GM18508 (cell line): Measurements from ENCODE around the gene IGFBP4.
"Not testable (repeated sequence)": the region's sequence is repeated elsewhere in the genome, so short reads cannot be mapped to it uniquely, and the experiment has no call there.

Source experiments
- ATAC-seq: cut with Tn5 transposase; IDR thresholded peaks from one replicate; pipeline ENCODE4 v1.9.1; 2021; ENCODE audit warnings: moderate number of reproducible peaks; ENCODE audit not compliant: insufficient read depth, unreplicated experiment

The IGFBP4 gene

DNA sequence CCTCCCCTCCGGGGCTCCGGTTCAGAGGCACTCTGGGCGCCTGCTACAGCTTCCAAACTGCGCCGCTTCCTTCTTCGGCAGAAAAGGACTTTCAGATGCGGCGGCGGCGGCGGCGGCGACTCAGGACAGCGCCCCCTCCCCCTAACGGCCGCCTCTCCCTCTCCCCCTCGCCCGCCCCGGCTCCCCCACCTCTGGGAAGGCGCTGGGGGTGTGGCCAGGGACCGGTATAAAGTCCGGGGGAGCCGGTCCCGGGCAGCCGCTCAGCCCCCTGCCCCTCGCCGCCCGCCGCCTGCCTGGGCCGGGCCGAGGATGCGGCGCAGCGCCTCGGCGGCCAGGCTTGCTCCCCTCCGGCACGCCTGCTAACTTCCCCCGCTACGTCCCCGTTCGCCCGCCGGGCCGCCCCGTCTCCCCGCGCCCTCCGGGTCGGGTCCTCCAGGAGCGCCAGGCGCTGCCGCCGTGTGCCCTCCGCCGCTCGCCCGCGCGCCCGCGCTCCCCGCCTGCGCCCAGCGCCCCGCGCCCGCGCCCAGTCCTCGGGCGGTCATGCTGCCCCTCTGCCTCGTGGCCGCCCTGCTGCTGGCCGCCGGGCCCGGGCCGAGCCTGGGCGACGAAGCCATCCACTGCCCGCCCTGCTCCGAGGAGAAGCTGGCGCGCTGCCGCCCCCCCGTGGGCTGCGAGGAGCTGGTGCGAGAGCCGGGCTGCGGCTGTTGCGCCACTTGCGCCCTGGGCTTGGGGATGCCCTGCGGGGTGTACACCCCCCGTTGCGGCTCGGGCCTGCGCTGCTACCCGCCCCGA is at the start of gene IGFBP4:
IGFBP4 (plus strand) TSS at position 255 of the 792 bp plus-strand sequence; CDS start at position 541, 286 bp downstream.
- no peak for ATAC-seq

DNA sequence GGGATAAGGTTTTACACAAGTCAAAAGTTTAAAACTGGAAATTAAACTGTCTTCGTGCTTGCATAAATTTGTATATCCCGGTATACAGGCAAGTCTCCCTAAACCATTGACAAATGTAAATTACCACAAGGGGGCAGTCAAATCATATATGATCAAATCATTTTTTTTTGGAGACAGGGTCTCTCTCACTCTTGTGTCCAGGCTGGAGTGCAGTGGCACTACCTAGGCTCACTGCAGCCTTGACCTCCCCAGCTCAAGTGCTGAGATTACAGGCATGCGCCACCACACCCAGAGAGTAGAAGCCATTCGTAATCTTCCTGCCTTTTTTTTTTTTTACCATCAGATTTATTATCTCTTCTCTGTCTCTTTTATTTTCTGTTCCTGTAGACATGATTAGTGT is 44.1 kb upstream of the IGFBP4 start:
- no peak for ATAC-seq

DNA sequence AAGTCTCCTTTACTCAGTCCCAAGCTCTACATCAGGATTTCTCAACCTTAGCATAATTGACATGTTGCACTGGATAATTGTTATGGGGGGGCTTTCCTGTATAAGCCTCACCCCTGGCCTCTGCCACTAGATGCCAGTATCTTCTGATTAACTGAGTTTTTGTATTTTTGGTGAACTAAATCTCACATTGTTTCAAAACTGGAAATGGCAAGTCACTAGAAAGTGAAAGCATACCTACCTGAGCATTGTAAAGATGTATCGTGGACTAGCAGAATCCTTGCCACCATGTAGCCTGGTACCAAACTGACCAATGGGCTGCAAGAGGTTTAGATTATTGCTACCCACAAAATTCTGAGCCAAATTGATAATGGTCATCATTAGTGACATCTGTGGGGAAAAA is 40.6 kb upstream of the IGFBP4 start:
- ATAC-seq: no peak

DNA sequence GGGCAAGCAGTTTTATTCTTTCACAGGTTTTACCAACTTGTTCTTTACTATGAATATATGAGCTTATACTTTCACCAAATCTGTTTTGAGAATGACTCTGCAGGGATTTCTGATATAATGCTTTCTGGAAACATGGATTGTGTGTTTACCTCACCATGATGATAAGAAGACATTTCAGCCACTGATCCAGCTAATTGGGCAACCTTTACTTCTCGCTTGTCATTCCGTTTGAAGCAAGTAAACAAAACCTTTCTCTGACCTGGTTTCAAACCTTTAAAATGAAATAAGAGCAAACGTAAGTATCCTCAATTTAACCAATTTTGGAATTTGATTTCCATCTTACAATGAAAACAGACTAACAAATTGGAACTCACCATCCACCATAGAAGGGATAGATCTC is 39.2 kb upstream of the IGFBP4 start:
- ATAC-seq: no peak

DNA sequence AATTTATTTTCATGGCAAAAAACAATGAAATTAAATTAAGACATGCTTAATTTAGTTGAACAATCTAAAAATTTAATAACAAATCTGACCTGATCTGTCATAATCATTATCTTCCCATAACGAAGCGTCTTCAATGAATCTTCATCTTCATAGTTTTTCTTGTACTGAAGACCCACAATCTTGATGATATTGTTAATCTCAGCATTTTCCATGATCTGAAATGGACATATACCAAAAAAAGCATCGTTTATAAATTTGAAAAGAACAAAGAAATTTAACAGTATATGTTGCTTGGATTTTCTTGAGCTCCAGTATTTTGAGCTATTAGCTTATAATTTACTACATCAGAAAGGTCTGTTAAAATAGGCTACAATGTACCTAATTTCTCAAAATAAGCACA is 35.8 kb upstream of the IGFBP4 start:
- no peak for ATAC-seq

GRCh38 chr17:40409540-40409939 is 33.7 kb upstream of the IGFBP4 start:
- ATAC-seq: not testable (repeated sequence)

DNA sequence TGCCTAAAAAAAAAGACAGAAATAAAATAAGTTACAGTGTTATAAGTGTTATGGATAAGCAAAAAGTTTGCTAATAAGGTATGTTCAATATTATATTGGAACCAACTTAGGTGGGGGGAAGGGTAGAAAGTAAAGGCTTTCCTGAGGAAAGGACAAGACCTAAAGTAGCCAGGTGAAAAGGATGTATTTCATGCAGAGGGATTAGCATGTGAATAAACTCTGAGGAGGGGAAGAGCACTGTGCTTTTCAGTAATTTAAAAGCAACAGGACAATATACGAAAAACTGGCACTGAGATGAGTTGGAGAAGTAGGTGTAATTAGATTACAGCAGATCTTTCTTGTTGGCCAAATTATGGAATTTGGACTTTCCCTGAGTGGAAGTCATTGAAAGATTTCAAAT is 33.2 kb upstream of the IGFBP4 start:
- no peak for ATAC-seq

DNA sequence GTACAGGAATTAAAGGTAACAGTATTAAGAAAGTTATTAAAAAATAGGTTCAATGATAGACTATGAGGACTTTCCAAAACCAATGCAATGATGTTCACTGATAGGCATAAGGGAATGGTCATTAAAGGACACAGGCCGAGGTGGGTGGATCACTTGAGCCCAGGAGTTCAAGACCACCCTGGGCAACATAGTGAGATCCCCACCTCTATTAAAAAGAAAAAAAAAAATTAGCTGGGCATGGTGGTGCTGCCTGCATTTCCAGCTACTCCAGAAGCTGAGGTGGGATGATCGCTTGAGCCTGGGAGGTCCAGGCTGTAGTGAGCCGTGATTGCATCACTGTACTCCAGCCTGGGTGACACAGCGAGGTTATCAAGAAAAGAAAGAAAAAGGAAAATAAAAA is 31.4 kb upstream of the IGFBP4 start:
- ATAC-seq: no peak

GRCh38 chr17:40412880-40413279 is 30.4 kb upstream of the IGFBP4 start:
- ATAC-seq: no peak

GRCh38 chr17:40414312-40414711 is 28.9 kb upstream of the IGFBP4 start:
- not testable (repeated sequence) for ATAC-seq

DNA sequence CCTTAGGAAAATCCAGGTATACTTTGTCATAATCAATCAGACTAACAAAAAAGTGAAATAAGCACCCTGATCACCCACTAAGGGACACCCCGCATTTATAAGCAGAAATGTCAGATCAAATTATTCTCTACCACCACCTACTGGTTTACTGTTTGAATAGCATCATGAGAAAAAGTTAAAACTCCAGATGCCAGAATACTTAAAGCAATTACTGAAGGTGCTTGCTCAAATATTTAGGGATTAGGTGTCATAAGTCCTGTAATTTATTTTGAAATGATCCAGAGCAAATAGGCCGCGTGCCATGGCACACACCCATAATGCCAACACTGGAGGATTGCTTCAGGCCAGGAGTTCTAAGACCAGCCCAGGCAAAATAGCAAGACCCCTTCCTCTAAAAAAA is 27.9 kb upstream of the IGFBP4 start:
- ATAC-seq: no peak

DNA sequence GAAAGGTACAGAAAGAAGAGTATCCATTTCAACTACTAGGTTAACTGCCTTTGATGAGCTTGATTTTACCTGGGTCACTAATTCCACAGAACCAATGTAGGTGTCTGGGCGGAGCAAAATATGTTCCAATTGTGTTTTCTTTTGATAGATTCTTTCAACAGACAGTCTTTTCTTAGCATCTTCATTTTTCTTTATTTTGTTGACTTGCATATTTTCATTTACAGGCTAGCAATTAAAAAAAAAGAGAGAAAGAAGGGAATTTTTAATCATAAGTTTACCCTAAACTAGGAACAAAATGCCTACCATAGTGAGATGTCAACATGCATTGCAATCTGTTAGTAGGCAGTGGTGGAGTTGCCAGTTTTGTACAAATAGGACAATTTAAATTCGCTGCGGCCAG is 26.6 kb upstream of the IGFBP4 start:
- no peak for ATAC-seq

DNA sequence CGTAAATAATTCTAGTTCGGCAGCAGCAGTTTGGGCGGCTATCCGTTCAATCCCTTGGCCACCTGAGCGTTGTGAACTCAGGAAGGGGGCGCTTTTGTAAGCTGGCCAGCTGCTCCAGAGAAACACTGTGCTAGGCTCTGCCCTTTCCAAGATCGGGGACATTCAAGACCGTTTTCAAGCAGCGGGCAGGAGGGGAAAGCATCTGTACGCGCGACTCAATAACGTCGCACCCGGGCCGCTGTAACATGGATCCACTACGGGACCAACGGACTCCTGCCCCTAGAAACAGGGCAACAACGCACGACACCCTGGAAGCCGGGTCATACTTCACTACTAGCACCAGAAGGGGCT is 26.0 kb upstream of the IGFBP4 start:
- no peak for ATAC-seq

DNA sequence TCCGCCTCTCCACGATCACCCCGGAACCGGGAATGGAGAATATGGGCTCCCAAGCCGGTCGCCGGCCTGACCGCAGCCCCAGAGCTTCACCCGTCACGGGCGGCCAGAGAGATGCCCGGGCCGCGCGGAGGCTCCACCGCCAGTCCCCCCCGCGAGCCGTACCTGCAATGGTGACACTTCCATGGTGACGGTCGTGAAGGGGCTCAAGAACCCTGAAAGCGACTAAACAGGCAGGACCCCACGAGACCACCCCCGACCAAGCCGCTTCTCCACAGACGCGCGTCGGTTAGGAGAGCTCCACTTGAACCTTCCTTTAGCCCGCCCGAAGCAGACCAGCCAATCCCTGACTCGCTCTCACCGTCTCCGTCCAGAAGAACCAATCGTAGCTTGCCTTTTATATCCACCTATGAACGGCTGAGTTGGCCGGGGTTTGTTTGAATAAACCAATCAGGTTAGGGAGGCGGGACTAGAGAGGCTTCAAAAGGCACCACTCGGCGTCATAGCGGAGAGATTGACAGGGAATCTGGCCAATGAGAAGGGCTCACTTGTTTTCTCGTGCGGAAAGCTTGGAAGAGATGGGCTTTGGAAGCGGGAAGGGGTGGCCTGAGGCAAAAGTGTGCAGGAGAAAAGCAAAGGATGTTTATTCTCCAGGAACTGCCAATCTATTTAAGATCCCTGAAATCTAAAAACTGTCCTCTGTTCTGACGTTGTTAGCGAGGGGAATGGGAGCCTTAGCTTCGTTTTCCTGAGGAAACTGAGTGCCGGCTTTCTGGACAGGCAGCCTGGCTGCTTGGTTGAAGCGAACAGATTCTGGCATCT is 25.4 kb upstream of the IGFBP4 start, which contains the start of gene TOP2A:
TOP2A (minus strand) TSS at position 288 of the 819 bp plus-strand sequence; CDS start at position 183, 105 bp downstream.
- ATAC-seq: peak; percentile 83

GRCh38 chr17:40418428-40418706 is 24.9 kb upstream of the IGFBP4 start:
- no peak for ATAC-seq

DNA sequence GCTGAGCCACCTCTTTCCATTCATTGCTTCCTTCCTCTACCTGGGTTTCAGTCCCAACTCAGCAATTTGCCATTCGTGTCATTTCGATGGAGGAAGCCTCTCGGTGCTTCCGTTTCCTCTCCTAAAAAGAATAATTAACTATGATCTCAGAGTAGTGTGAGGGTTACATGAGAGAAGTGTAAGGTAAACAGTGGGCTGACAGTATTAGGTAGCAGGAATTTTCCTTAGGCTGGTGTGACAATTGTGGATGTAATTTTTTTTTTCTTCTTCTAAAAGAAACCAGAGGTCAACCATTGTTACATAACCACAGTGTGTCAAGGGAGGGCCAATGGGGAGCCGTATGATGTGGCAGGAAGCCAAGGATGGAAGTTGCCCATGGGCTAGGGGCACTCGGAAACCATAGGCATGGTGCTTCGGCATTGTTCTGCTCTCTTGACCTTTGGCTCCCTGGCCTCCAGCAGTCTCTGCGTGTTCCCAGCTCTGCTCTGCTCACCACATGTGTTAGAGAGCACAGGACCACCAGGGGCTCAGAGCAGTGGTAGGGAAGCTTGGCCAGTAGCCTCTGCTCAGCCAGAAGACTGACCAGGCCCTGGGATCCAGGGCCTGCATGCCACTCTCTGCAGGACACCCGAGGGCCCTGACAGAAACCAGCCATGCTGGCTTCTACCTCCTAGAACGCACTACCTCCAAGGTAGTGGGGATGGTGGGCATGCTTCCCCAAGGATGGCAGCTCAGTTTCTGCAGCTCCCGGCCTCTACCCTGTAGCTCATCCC is 23.5 kb upstream of the IGFBP4 start:
- ATAC-seq: no peak

GRCh38 chr17:40422990-40423633 is 20.1 kb upstream of the IGFBP4 start:
- no peak for ATAC-seq

DNA sequence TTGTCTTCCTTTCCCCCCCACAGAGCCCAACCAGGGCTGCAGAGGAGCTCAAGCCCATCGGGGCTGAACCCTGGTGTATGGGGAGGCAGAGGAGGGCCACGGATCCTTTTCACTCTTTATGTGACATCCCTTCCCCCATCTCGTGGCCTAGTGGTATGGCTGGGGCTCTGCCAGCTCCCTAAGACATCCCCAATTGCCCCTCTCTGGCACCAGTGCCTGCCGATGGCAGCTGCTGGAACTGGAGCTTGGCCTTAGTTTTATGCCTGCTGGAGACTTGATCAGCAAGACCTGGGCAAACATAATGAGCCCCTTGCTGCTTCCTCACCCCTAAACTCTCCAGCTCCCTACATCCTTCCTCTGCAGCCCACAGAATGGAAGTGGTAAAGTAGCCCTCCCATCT is 17.5 kb upstream of the IGFBP4 start:
- ATAC-seq: no peak

GRCh38 chr17:40427002-40427491 is 16.2 kb upstream of the IGFBP4 start:
- ATAC-seq: no peak
